HepG2 (cell line): Measurements from ENCODE around the gene GARIN5A. TPM values are rescaled to one million over a fixed set of nuclear protein-coding genes. Genes with fewer than 3 reads are reported as not detected.
A peak's percentile ranks its signal among the peaks of the same experiment; 100 is the strongest.

ENCODE experiments used
- CCDC6 ChIP-seq: sonication (generic); formaldehyde crosslinking; IDR thresholded peaks from 2 replicates; pipeline ENCODE4 v1.8.1; 2022; ENCODE audit warnings: mild to moderate bottlenecking, missing genetic modification reagents, moderate library complexity
- CEBPB ChIP-seq: IDR thresholded peaks from 2 replicates; pipeline ENCODE4 v1.6.1; 2011; ENCODE audit warnings: low read depth, low read length, improper control_type of control experiment, borderline replicate concordance
- ESRRA ChIP-seq: sonication (generic); formaldehyde crosslinking; IDR thresholded peaks from 2 replicates; pipeline ENCODE4 v1.5.1; 2020; ENCODE audit warnings: mild to moderate bottlenecking, low read depth, missing genetic modification reagents
- ETV6 ChIP-seq: sonication (generic); formaldehyde crosslinking; conservative IDR thresholded peaks from 2 replicates; pipeline ENCODE4 v1.4.0; 2020; ENCODE audit warnings: missing genetic modification reagents
- HNF4G ChIP-seq, 2 experiments: sonication (generic) in 1 of 2; formaldehyde crosslinking in 1 of 2; IDR thresholded peaks; 2 replicates each; pipeline versions ENCODE4 v1.4.0 to v1.6.1; 2011 to 2020; ENCODE audit warnings: borderline replicate concordance in 2 of 2, low read depth in 2 of 2, mild to moderate bottlenecking in 2 of 2, low read length in 1 of 2, missing genetic modification reagents in 1 of 2, moderate library complexity in 1 of 2
- HNRNPL ChIP-seq: fragments of 200-400 bp; formaldehyde crosslinking; IDR thresholded peaks from 2 replicates; pipeline ENCODE4 v1.6.1; 2017; ENCODE audit warnings: mild to moderate bottlenecking, low read depth, low read length
- KLF11 ChIP-seq: IDR thresholded peaks from 2 replicates; pipeline ENCODE4 v1.6.1; 2016; ENCODE audit warnings: missing compliant biosample characterization
- MBD4 ChIP-seq: IDR thresholded peaks from 2 replicates; pipeline ENCODE4 v1.6.1; 2012; ENCODE audit warnings: low read length, inconsistent platforms, borderline replicate concordance
- MNT ChIP-seq: fragments of 450-650 bp; IDR thresholded peaks from 2 replicates; pipeline ENCODE4 v1.6.1; 2016
- PCBP2 ChIP-seq: fragments of 200-400 bp; formaldehyde crosslinking; optimal IDR thresholded peaks from 2 replicates; pipeline ENCODE3; 2018; ENCODE audit warnings: low read length, low read depth; ENCODE audit not compliant: poor library complexity, severe bottlenecking
- RBM39 ChIP-seq: fragments of 200-400 bp; formaldehyde crosslinking; IDR thresholded peaks from one replicate; pipeline ENCODE4 v1.6.1; 2018; ENCODE audit warnings: antibody characterized with exemption, mild to moderate bottlenecking, low read depth, low read length; ENCODE audit not compliant: poor library complexity, severe bottlenecking
- REPIN1 ChIP-seq: sonication (generic); formaldehyde crosslinking; IDR thresholded peaks from 2 replicates; pipeline ENCODE4 v1.8.0; 2022; ENCODE audit warnings: missing genetic modification reagents, low read depth, mild to moderate bottlenecking, borderline replicate concordance
- RXRB ChIP-seq: IDR thresholded peaks from 2 replicates; pipeline ENCODE4 v1.6.1; 2016; ENCODE audit warnings: borderline replicate concordance, missing genetic modification reagents, missing compliant biosample characterization
- SOX5 ChIP-seq: IDR thresholded peaks from 2 replicates; pipeline ENCODE4 v1.6.1; 2016; ENCODE audit warnings: borderline replicate concordance
- U2AF2 ChIP-seq: fragments of 200-400 bp; formaldehyde crosslinking; IDR thresholded peaks from 2 replicates; pipeline ENCODE4 v1.6.1; 2017; ENCODE audit warnings: low read depth, mild to moderate bottlenecking, low read length
- WIZ ChIP-seq: sonication (generic); formaldehyde crosslinking; IDR thresholded peaks from 2 replicates; pipeline ENCODE4 v1.5.1; 2020; ENCODE audit warnings: mild to moderate bottlenecking, missing genetic modification reagents
- ZBTB26 ChIP-seq: IDR thresholded peaks from 2 replicates; pipeline ENCODE4 v1.6.1; 2016; ENCODE audit warnings: missing compliant biosample characterization, missing genetic modification reagents, borderline replicate concordance
- ZFP91 ChIP-seq: sonication (generic); formaldehyde crosslinking; IDR thresholded peaks from 2 replicates; pipeline ENCODE4 v1.9.0; 2022; ENCODE audit warnings: missing genetic modification reagents, mild to moderate bottlenecking, borderline replicate concordance
- ZNF326 ChIP-seq: sonication (generic); formaldehyde crosslinking; IDR thresholded peaks from 2 replicates; pipeline ENCODE4 v1.4.0; 2020; ENCODE audit warnings: missing genetic modification reagents, borderline replicate concordance
- ZNF362 ChIP-seq: sonication (generic); formaldehyde crosslinking; IDR thresholded peaks from 2 replicates; pipeline ENCODE4 v1.4.0; 2020; ENCODE audit warnings: missing genetic modification reagents, mild to moderate bottlenecking, borderline replicate concordance
- ZNF674 ChIP-seq: sonication (generic); formaldehyde crosslinking; IDR thresholded peaks from 2 replicates; pipeline ENCODE4 v1.5.0; 2020; ENCODE audit warnings: low read depth, mild to moderate bottlenecking, missing genetic modification reagents
- ZNF788 ChIP-seq: sonication (generic); formaldehyde crosslinking; IDR thresholded peaks from 2 replicates; pipeline ENCODE4 v1.5.0; 2020; ENCODE audit warnings: mild to moderate bottlenecking, missing genetic modification reagents, borderline replicate concordance
- ZNF878 ChIP-seq: sonication (generic); formaldehyde crosslinking; IDR thresholded peaks from 2 replicates; pipeline ENCODE4 v1.8.1; 2023; ENCODE audit warnings: mild to moderate bottlenecking, missing genetic modification reagents, moderate library complexity
- ZSCAN30 ChIP-seq: sonication (generic); formaldehyde crosslinking; IDR thresholded peaks from 2 replicates; pipeline ENCODE4 v1.5.0; 2020; ENCODE audit warnings: mild to moderate bottlenecking, missing genetic modification reagents
- polyA plus RNA-seq, 8 experiments: library from polyadenylated mRNA; depleted of rRNA in 3 of 8; stranded (reverse) in 7 of 8; unstranded in 1 of 8; fragments of >200 nt; fragmentation: Illumina TruSeq in 4 of 8; extraction: Trizol in 4 of 8; gene quantifications; 2 replicates each; pipeline versions ENCODE4 v1.2.1 to v1.2.3, GENCODE V29; 2011 to 2016; ENCODE audit warnings: low read depth in 4 of 8, missing spikeins in 1 of 8, mixed read lengths in 1 of 8; ENCODE audit not compliant: insufficient read depth in 1 of 8
- total RNA-seq, 5 experiments: library from RNA; depleted of rRNA; stranded (reverse); fragments of >200 nt; fragmentation: Illumina TruSeq; extraction: Trizol; gene quantifications; 2 replicates each; pipeline ENCODE4 v1.2.3, GENCODE V29; 2016; ENCODE audit warnings: low read depth in 1 of 5

The GARIN5A gene
- total and polyA plus RNA-seq, 2 of the 13 experiments (the other 11 are each of a cell fraction or from before 2014, with no cell fraction given) = not detected

- TF ChIP-seq ZBTB26 (CRISPR knock-in tag) (no peak), U2AF2 (no peak), ETV6 (CRISPR knock-in tag) (no peak), ZNF878 (CRISPR knock-in tag) (no peak), RXRB (CRISPR knock-in tag) (0 out of 2 replicates have a peak, but pooled peaks have one; percentile 33), WIZ (CRISPR knock-in tag) (no peak), ZNF326 (CRISPR knock-in tag) (no peak), ZNF674 (no peak), CEBPB (no peak), ZFP91 (CRISPR knock-in tag) (peak; percentile 30; the same call in 1 of the 2 replicates), ZNF788 (CRISPR knock-in tag) (no peak), ESRRA (CRISPR knock-in tag) (no peak), ZSCAN30 (CRISPR knock-in tag) (no peak), MNT (no peak), MBD4 (no peak), SOX5 (CRISPR knock-in tag) (0 out of 2 replicates have a peak, but pooled peaks have one; percentile 28), HNF4G (IDR thresholded peaks at IDR 0.05; ENCODE audit: borderline replicate concordance, low read depth, low read length) (no peak), HNF4G (CRISPR knock-in tag; IDR thresholded peaks at IDR 0.05; ENCODE audit: borderline replicate concordance, low read depth) (no peak), RBM39 (peak; percentile 61), CCDC6 (CRISPR knock-in tag) (no peak), HNRNPL (peak; percentile 73; the same call in 1 of the 2 replicates), ZNF362 (no peak), REPIN1 (CRISPR knock-in tag) (no peak), KLF11 (CRISPR knock-in tag) (no peak), PCBP2 (no peak)
Observed at GRCh38 chr19:50496189-50497021, 19.8 kb upstream of the GARIN5A start (continued).
